Upper lobe of left lung (tissue), 6 donors: ENCODE measurements around the gene PKD2. TPM values are rescaled to one million over a fixed set of nuclear protein-coding genes. Genes with fewer than 3 reads are reported as not detected.
"Not testable (repeated sequence)": the region's sequence is repeated elsewhere in the genome, so short reads cannot be mapped to it uniquely, and the experiment has no call there.

Source experiments
- ATAC-seq, 2 donors: fragments of 200-7000 bp; cut with Tn5 transposase; one replicate each; pipeline ENCODE4 v1.9.1; 2022; ENCODE audit warnings: mild to moderate bottlenecking in 2 of 2, moderate library complexity in 2 of 2; ENCODE audit not compliant: low FRiP score in 2 of 2
- DNase-seq, 2 donors: peaks; one replicate each; pipeline ENCODE4 v3.0.0-alpha.2; 2019 to 2020
- H3K27ac ChIP-seq, 4 donors: fragments of 200-600 bp; sonication (generic); one replicate each; pipeline ENCODE4 v1.5.1; 2016 to 2019
- H3K27me3 ChIP-seq, 4 donors: fragments of 200-600 bp; sonication (generic); one replicate each; pipeline ENCODE4 v1.5.1; 2017 to 2019
- H3K36me3 ChIP-seq, 4 donors: fragments of 200-600 bp; sonication (generic); one replicate each; pipeline ENCODE4 v1.5.1; 2016 to 2019
- H3K4me1 ChIP-seq, 4 donors: fragments of 200-600 bp; sonication (generic); one replicate each; pipeline ENCODE4 v1.5.1; 2018 to 2019
- H3K4me3 ChIP-seq, 4 donors: fragments of 200-600 bp; sonication (generic); one replicate each; pipeline ENCODE4 v1.5.1; 2017 to 2019; ENCODE audit warnings: mild to moderate bottlenecking in 2 of 4, moderate library complexity in 1 of 4
- H3K9me3 ChIP-seq, 4 donors: fragments of 200-600 bp; sonication (generic); one replicate each; pipeline ENCODE4 v1.5.1; 2018 to 2019
- EP300 ChIP-seq, 4 donors: sonication (generic); formaldehyde crosslinking; IDR thresholded peaks; one replicate each; pipeline ENCODE4 v1.5.1; 2017; ENCODE audit warnings: antibody characterized with exemption in 4 of 4, control low read depth in 2 of 4
- POLR2A ChIP-seq, 4 donors: fragments of 450-650 bp; IDR thresholded peaks; one replicate each; pipeline ENCODE4 v1.5.1; 2016 to 2017; ENCODE audit warnings: antibody characterized with exemption in 4 of 4, mild to moderate bottlenecking in 2 of 4
- POLR2AphosphoS5 ChIP-seq, 2 donors: sonication (generic); formaldehyde crosslinking; IDR thresholded peaks; one replicate each; pipeline ENCODE4 v1.5.1; 2017; ENCODE audit warnings: antibody characterized with exemption in 2 of 2
- WGBS, 2 donors: methylation state at CpG; one replicate each; pipeline ENCODE4 v1.1.5; 2017 to 2018; 5-methylcytosine and 5-hydroxymethylcytosine counted together
- total RNA-seq, 6 donors: library from RNA; depleted of rRNA in 4 of 6; stranded (reverse); fragments of >200 nt in 4 of 6; gene quantifications; one replicate each; pipeline versions ENCODE4 v1.1.0 to v1.2.1, GENCODE V29; 2016 to 2021
- TF ChIP-seq, protein P1 (sequence below), 6 experiments: fragments of 450-650 bp in 4 of 6; fragments of 200-600 bp in 2 of 6; sonication (generic) in 2 of 6; IDR thresholded peaks; one replicate each; pipeline ENCODE4 v1.5.1; 2016 to 2019; ENCODE audit warnings: antibody characterized with exemption in 6 of 6
- donor health status: DM: no; HTN: no; CAD: no; lungs with moderate emphysema.
- donor health status: DM: no; HTN: yes; CAD: no; lungs with severe emphysema.

PKD2 gene
- total RNA-seq, 6 donors from 2014 or later, result 19.5 to 76.5 (median 32.5) TPM

DNA sequence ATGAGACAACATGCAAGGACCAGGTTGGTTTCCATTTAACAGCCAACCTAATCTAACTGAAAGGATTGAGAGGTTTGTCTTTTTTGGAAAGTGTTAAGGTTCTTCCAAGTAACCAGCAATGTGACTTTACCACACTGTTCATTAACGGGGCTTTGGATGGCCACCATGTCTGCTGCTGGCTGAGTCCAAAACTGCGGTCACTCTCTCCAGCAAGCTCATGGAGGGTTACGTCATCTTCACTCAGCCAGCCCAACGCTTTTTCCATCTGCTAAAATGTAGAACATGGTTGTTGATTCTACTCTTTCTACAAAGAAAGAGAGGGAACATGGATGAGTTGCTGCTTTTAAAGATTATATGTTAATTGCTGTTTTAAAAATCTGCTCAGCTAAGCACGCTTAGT, 11.0 kb downstream of the PKD2 start:
- H3K27ac ChIP-seq, result peak overlapping the region; percentile 41 to 75 (median 62)
- WGBS, 2 donors, result 73 to 75% methylated on average over 5 of the region's 5 CpGs
- peaks cover 0 to 11% (median 0%) of the 10 kb centered on the region in 4 donors for H3K36me3 ChIP-seq
- no peak for TF ChIP-seq EP300 (IDR thresholded peaks at IDR 0.05)
- TF ChIP-seq, protein P1, sequence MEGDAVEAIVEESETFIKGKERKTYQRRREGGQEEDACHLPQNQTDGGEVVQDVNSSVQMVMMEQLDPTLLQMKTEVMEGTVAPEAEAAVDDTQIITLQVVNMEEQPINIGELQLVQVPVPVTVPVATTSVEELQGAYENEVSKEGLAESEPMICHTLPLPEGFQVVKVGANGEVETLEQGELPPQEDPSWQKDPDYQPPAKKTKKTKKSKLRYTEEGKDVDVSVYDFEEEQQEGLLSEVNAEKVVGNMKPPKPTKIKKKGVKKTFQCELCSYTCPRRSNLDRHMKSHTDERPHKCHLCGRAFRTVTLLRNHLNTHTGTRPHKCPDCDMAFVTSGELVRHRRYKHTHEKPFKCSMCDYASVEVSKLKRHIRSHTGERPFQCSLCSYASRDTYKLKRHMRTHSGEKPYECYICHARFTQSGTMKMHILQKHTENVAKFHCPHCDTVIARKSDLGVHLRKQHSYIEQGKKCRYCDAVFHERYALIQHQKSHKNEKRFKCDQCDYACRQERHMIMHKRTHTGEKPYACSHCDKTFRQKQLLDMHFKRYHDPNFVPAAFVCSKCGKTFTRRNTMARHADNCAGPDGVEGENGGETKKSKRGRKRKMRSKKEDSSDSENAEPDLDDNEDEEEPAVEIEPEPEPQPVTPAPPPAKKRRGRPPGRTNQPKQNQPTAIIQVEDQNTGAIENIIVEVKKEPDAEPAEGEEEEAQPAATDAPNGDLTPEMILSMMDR (IDR thresholded peaks at IDR 0.05), result no peak
- TF ChIP-seq POLR2A (IDR thresholded peaks at IDR 0.05), result no peak
- no peak for TF ChIP-seq POLR2AphosphoS5 (IDR thresholded peaks at IDR 0.05)
- no peak overlapping the region for H3K4me3 ChIP-seq
- ATAC-seq (peak in 1 of 2 donors; percentile 87), DNase-seq (no peak)
- no peaks in the 10 kb centered on the region for H3K27me3 ChIP-seq
- no peaks in the 10 kb centered on the region for H3K9me3 ChIP-seq
- H3K4me1 ChIP-seq, result peaks cover 0 to 4% (median 0%) of the 10 kb centered on the region in 4 donors

DNA sequence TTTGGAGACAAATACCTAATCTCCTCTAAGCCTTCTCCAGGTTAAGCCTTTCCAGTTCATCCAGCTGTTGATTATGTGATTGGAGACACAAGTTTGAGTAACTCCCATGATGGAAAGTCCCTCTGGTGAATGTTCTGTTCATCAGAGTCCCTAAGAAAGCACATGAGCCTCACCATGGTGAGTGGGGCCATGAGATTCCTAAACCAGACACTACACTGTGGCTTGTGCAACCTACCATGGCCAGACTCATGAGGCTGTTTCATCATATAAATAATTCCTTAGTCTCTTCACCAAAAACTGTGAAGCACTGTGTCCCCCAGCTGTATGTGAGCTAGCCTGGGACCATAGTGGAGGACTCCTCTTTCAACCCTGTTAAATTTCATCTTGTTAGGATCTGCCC, 14.4 kb downstream of the PKD2 start:
- H3K4me1 ChIP-seq, result peaks cover 0 to 3% (median 0%) of the 10 kb centered on the region in 4 donors
- peaks cover 0 to 11% (median 2%) of the 10 kb centered on the region in 4 donors for H3K36me3 ChIP-seq
- no peak for DNase-seq
- no peaks in the 10 kb centered on the region for H3K27me3 ChIP-seq
- peak overlapping the region in 1 of 4 donors; percentile 6 for H3K27ac ChIP-seq
- H3K4me3 ChIP-seq, result no peak overlapping the region
- TF ChIP-seq POLR2AphosphoS5 (IDR thresholded peaks at IDR 0.05) (no peak), EP300 (IDR thresholded peaks at IDR 0.05) (no peak), POLR2A (IDR thresholded peaks at IDR 0.05) (no peak)
- TF ChIP-seq, protein P1 (IDR thresholded peaks at IDR 0.05), result no peak
- H3K9me3 ChIP-seq, result peaks cover 0 to 7% (median 4%) of the 10 kb centered on the region in 4 donors
- peak; percentile 41 to 71 for ATAC-seq

DNA sequence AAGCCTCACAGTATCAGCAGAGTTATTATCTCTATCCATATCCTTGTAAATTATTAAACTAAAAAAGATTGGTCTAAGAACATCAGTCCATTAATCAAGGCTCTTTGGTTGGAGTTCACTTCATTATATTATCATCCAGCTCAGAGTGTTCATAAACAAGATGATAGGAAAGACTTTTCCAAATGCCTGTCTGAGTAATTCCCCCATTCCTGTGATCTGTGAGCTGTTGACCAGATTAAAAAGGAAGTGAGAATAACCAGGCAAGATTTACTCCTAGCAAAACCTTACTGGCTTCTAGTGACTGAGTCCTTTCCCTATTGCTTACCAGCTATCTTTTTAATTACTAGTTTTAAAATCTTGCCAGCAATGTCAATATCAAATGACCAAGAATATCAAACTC, 14.9 kb downstream of the PKD2 start:
- Histone ChIP-seq H3K4me1 (peaks cover 0 to 3% (median 0%) of the 10 kb centered on the region in 4 donors), H3K4me3 (no peak overlapping the region), H3K9me3 (peaks cover 0 to 7% (median 4%) of the 10 kb centered on the region in 4 donors), H3K27me3 (no peaks in the 10 kb centered on the region), H3K36me3 (peaks cover 0 to 11% (median 2%) of the 10 kb centered on the region in 4 donors), H3K27ac (peak overlapping the region in 2 of 4 donors; percentile 17 to 40)
- ATAC-seq (no peak), DNase-seq (no peak)
- TF ChIP-seq POLR2A (IDR thresholded peaks at IDR 0.05), result no peak
- TF ChIP-seq, protein P1 (IDR thresholded peaks at IDR 0.05), result no peak
- TF ChIP-seq EP300 (IDR thresholded peaks at IDR 0.05), result no peak
- no peak for TF ChIP-seq POLR2AphosphoS5 (IDR thresholded peaks at IDR 0.05)

DNA sequence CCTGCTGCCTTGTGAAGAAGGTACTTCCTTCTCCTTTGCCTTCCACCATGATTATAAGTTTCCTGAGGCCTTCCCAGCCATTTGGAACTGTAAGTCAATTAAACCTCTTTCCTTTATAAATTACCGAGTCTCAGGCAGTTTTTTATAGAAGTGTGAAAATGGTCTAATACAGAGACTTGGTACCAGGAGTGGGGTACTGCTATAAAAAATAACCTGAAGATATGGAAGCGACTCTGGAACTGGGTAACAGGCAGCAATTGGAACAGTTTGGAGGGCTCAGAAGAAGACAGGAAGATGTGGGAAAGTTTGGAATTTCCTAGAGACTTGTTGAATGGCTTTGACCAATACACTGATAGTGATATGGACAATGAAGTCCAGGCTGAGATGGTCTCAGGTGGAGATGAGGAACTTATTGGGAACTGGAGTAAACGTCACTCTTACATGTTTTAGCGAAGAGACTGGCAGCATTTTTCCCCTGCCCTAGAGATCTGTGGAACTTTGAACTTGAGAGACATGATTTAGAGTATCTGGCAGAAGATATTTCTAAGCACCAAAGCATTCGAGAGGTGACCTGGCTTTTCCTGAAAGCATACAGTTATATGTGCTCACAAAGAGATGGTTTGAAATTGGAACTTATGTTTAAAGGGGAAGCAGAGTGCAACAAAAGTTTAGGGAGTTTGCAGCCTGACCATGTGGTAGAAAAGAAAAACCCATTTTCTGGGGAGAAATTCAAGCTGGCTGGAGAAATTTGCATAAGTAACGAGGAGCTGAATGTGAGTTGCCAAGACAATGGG, 18.6 kb downstream of the PKD2 start:
- H3K4me1 ChIP-seq, DNase-seq, ATAC-seq, H3K4me3 ChIP-seq, H3K27ac ChIP-seq, H3K9me3 ChIP-seq, H3K27me3 ChIP-seq: not testable (repeated sequence)
- 96 to 98% methylated on average over 6 of the region's 6 CpGs for WGBS, 2 donors
- H3K36me3 ChIP-seq, result peaks cover 0 to 12% (median 2%) of the 10 kb centered on the region in 4 donors

DNA sequence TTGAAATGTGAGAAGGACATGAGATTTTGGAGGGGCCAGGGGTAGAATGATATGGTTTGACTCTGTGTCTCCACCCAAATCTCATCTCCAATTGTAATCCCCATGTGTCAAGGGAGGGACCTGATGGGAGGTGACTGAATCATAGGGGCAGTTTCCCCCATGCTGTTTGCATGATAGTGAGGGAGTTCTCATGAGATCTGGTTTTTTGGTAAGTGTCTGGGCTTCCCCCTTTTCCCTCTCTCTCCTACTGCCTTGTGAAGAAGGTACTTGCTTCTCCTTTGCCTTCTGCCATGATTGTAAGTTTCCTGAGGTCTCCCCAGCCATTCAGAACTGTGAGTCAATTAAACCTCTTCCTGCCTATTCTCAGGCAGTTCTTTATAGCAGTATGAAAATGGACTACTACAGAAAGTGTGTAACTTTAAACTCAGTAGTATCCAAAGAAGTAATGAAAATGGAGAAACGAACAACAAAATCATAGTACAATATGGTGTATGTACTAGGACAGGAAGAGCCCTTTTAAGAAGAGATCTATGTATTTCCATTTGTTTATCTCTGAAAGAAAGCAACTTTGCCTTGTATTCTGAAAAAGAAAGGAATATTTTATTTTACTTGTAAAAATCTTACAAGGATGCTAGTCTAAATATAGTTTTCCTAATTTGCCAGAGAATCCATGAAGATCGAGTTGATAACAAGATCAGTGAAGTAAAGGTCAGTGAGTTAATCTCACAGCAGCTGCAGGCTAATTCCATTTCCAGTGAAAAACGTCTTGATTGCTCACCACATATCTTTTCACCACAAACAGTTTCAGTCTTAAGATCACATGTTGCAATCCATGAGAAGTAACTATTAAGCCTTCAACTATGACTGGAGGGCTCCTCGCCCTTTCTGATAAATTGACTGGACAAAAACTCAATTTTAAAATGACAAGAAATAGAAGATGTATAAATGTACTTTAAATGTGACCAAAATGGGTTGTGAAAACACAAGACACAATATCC, 20.5 kb downstream of the PKD2 start:
- TF ChIP-seq POLR2AphosphoS5 (IDR thresholded peaks at IDR 0.05), result peak in 1 of 2 donors; percentile 21
- TF ChIP-seq, protein P1 (IDR thresholded peaks at IDR 0.05), result no peak
- H3K36me3 ChIP-seq, result peaks cover 0 to 7% (median 2%) of the 10 kb centered on the region in 4 donors
- ATAC-seq, result peak in 1 of 2 donors; percentile 87
- no peak for DNase-seq
- WGBS, 2 donors, result 47 to 52% methylated on average over 4 of the region's 4 CpGs
- H3K4me1 ChIP-seq, result no peaks in the 10 kb centered on the region
- H3K9me3 ChIP-seq, result peaks cover 0 to 7% (median 4%) of the 10 kb centered on the region in 4 donors
- peak overlapping the region in 1 of 4 donors; percentile 32 for H3K27ac ChIP-seq
- H3K4me3 ChIP-seq, result no peak overlapping the region
- no peaks in the 10 kb centered on the region for H3K27me3 ChIP-seq
